NCI-H1694 (cell line): Measurements from ENCODE around the gene TMBIM1.

Source experiments
- DNase-seq: peaks from one replicate; lab custom pipeline; 2025; lab: John Stamatoyannopoulos, UW

The TMBIM1 gene

DNA sequence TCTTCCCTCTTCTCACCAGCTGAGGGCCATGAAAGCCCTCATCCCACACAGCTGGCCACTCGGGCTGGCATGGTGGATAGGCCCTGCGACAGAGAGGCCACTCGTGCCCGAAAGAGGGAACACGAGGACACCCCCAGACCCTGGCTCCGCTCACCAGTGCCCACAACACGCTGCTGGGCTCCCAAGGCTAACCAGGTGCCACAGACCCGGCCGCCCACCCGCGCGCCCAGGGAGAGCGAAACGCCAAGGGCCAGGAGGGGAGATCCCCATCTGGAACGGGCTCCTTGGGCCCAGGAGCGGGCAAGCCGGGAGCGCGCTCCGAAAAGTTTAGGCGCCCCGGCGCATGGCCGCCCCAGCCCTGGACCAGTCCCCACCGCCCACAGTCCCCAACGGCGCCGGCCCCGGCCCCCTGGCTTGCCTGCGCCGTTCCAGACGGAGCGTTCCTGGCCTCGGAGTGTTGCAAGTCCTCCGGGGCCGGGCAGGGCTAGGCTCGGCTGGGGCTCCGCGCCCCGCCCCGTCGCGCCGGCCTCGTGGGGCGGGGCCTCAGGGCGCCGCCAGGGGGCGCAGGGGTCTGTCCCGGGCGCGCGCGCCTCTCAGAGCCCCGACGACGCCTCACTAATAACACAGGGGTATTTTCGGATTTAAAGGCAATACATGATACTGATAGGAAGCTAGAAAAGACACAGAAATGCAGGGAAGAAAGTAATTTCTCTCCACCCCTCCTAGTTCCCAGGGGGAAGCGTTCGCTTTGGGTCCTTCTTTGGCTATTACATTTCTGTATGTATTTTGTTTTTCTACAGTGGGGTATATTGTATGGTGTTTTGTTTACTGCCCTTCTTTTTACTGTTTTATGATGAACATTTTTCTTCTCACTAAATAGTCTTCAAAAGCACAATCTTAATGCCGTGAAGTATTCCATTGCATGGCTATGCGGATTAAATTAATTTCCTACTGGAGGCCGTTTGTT, at the start of gene TMBIM1:
Gene TMBIM1, minus strand, starts transcription at position 456 of the 967 bp plus-strand sequence. CDS start 10,362 bp downstream, outside the sequence.
- no peak for DNase-seq

GRCh38 chr2:218341381-218341780, 49.1 kb upstream of the TMBIM1 start:
- DNase-seq, result no peak

GRCh38 chr2:218340656-218341055, 48.4 kb upstream of the TMBIM1 start:
- no peak for DNase-seq

DNA sequence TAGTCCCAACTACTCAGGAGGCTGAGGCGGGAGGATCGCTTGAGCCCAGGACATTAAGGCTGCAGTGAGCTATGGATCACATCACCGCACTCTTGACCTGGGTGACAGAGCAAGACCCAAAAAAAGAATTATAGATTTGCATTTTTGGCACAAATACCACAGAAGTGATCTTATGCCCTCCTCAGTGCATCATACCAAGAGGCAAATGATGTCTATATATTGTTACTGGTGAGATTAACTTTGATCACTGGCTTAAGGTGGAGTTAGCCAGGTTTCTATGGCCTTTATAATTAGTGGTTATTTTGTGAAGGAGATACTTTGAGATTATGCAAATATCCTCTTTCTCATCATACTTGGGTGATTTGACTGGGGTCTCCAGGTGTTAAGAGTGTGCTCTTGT, 42.2 kb upstream of the TMBIM1 start:
- DNase-seq, result no peak

GRCh38 chr2:218332920-218333645, 40.8 kb upstream of the TMBIM1 start:
- no peak for DNase-seq

DNA sequence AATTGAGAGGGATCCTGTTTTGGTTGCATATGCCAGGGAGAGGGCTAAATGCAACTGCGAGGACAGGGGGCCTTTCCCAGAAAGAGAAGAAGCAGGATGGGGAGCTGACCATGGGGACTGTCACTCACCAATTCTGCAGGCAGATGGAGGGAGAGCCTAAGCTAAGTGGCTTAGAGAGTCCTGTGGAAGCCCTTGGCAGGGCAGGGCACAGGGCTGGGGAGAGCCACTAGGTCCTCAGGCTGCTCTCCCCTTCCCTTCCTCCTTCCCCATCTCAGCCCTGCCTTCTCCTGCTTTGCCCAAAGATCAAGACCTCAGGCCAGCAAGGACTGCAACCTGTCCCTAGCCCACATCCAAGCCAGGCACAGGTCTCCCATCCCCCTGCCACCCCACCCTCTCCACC, 40.0 kb upstream of the TMBIM1 start:
- DNase-seq, result no peak

GRCh38 chr2:218331745-218332144, 39.4 kb upstream of the TMBIM1 start:
- DNase-seq, result no peak

- no peak for DNase-seq
These were observed 37.7 kb upstream of the TMBIM1 start for GRCh38 chr2:218329826-218330593.

- no peak for DNase-seq
These were observed 36.9 kb upstream of the TMBIM1 start for GRCh38 chr2:218329027-218329825.

GRCh38 chr2:218328294-218328693, 36.0 kb upstream of the TMBIM1 start:
- no peak for DNase-seq

DNA sequence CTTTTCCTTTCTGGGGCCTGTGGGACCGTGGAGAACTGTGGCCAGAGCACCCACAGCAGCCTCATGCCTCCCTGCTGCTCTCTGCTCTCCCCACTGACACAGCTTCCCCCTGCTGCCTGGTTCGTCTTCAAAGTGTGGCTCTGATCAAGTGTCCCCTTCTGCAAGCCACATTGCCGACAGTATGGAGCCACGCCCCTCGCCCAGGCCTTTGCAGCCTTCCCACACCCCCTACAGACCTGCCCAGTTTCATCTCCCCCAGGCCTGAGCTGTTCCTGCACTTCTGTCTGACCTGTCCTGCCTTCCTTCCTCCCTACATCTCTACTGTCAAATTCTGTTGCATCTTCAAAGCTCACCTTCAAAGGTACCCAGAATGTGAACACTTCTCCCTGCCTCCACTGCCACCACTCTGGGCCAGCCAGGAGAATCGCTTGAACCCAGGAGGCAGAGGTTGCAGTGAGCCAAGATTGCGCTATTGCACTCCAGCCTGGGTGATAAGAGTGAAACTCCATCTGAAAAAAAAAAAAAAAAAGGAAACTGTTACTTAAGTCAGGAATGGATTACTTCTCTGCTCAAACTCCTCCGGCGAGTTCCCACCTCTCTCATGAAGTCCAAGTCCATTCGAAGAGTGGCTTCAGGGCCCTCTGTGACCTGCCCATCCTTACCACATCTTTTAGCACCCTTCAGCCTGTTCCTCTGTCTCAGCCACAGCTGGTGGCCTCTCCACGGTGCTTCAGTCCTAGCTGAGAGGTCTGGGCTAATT, 35.3 kb upstream of the TMBIM1 start:
- DNase-seq, result no peak

- no peak for DNase-seq
These were observed 34.0 kb upstream of the TMBIM1 start for GRCh38 chr2:218326315-218326714.

- no peak for DNase-seq
These were observed 33.4 kb upstream of the TMBIM1 start for GRCh38 chr2:218325566-218326160.

- DNase-seq, result no peak
These were observed 31.5 kb upstream of the TMBIM1 start for GRCh38 chr2:218323526-218324472.

- peak; percentile 21 for DNase-seq
These were observed 30.6 kb upstream of the TMBIM1 start for GRCh38 chr2:218322768-218323525.

GRCh38 chr2:218320704-218321336, 28.5 kb upstream of the TMBIM1 start:
- DNase-seq, result no peak

- no peak for DNase-seq
These were observed 27.6 kb upstream of the TMBIM1 start for GRCh38 chr2:218319813-218320365.

DNA sequence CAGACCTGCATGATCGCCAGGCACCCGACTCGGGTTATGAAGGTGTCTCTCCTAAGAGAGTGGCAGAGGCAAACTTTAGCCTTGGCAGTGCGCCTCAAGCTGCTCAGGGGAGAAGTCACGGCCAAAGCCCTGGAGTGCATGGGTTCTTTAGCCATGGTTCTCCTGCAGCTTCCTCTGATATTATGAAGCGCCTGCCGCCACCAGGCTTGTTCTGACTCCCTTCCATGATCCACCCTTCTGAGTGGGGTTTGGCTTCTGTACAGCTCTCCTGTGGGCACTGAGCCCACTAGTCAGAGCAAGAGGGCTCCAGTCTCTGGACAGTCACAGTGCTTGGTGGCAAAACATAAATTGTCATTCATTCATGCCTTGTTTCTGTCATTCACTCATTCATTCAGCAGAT, 25.9 kb upstream of the TMBIM1 start:
- no peak for DNase-seq
